OCI-LY3 (cell line): Measurements from ENCODE around the gene PLP2.

Source experiments
- H2AFZ ChIP-seq: fragments of 200-600, 300-600 bp; shearing (Covaris generic); 2 replicates; pipeline ENCODE4 v1.6.0; 2014; ENCODE audit warnings: antibody characterized with exemption, low read depth, low read length
- H3K27ac ChIP-seq: fragments of 200-600, 300-600 bp; sonication (generic); 2 replicates; pipeline ENCODE4 v1.5.1; 2014; ENCODE audit warnings: mild to moderate bottlenecking, low read length, moderate library complexity, mixed read lengths
- H3K27me3 ChIP-seq: fragments of 200-600, 300-600 bp; sonication (generic); 2 replicates; pipeline ENCODE4 v1.6.1; 2014; ENCODE audit warnings: low read depth, low read length, mixed read lengths
- H3K36me3 ChIP-seq: fragments of 200-600, 300-600 bp; sonication (generic); replicated peaks from 2 replicates; pipeline ENCODE3; 2014; ENCODE audit warnings: low read depth, low read length, mixed read lengths
- H3K4me1 ChIP-seq: fragments of 300-600, 200-600 bp; sonication (generic); 2 replicates; pipeline ENCODE4 v1.6.1; 2014; ENCODE audit warnings: low read length, mixed read lengths
- H3K4me2 ChIP-seq: fragments of 200-600, 300-600 bp; sonication (generic); 2 replicates; pipeline ENCODE4 v1.6.1; 2014; ENCODE audit warnings: low read length, mixed read lengths
- H3K4me3 ChIP-seq: fragments of 300-600, 200-600 bp; sonication (generic); 2 replicates; pipeline ENCODE4 v1.5.1; 2014; ENCODE audit warnings: antibody characterized with exemption, mild to moderate bottlenecking, low read length, moderate library complexity
- H3K79me2 ChIP-seq: fragments of 300-600, 200-600 bp; shearing (Covaris generic); 2 replicates; pipeline ENCODE4 v1.6.1; 2014; ENCODE audit warnings: mild to moderate bottlenecking, low read length, mixed read lengths
- H3K9ac ChIP-seq: fragments of 300-600, 200-600 bp; shearing (Covaris generic); 2 replicates; pipeline ENCODE4 v1.6.0; 2014; ENCODE audit warnings: mild to moderate bottlenecking, low read length, moderate library complexity
- H3K9me3 ChIP-seq: fragments of 200-600, 300-600 bp; shearing (Covaris generic); 2 replicates; pipeline ENCODE4 v1.6.1; 2014; ENCODE audit warnings: low read length, mixed read lengths; ENCODE audit not compliant: insufficient read depth
- H4K20me1 ChIP-seq: fragments of 200-600, 300-600 bp; sonication (generic); 2 replicates; pipeline ENCODE4 v1.6.1; 2016; ENCODE audit warnings: low read length, mixed read lengths; ENCODE audit not compliant: insufficient read depth
- EZH2phosphoT487 ChIP-seq: fragments of 200-600 bp; shearing (Covaris generic); IDR thresholded peaks from 2 replicates; pipeline ENCODE4 v1.6.1; 2018; ENCODE audit warnings: antibody characterized with exemption, mixed run types, low read depth
- TF ChIP-seq, protein P1 (sequence below): fragments of 200-600, 300-600 bp; sonication (generic); IDR thresholded peaks from 2 replicates; pipeline ENCODE4 v1.5.1; 2014; ENCODE audit warnings: antibody characterized with exemption, low read length, low read depth

The PLP2 gene

DNA sequence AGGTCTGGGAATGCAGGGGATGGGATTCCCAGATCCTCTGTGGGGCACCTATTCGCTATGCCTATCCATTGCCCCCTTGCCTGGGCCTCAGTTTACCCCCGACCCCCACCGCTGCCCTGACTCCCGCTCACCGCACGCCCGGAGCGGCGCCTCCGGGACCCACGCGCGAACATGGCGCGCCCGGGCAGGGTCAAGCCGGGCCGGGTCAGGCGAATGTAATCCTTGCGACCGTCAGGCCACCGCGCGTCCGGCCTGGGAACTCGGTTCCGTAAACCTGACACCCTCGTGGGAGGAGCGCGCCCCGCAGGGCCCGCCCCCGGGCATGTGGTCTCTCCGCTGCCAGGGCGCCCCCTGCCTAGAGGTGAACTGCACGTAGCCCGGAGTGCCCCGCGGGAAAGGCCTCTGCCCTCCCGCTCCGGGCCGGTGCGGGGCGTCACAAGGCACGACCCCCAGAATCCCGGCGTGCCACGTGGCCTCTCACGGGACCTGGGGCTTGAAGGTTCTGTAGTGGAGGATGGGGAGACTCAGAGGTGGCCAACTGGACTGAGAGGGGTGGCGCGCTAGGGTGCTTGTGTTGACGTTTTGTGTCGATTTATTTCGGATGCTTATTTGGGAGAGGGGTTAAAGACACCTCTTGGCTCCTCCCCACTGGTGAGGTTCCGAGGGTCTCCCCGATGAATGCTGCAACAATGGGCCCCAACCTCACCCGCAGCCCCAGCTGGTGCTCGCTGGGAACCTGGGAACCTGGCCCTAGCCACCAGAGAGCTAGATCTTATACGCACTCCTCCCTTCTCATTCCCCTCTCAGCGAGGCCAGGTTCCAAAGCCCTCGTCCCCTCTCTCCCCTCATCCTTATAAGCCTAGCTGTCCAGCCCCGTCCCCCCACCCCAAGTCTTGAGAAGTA is 14.7 kb downstream of the PLP2 start, which contains the start of gene PRICKLE3:
Gene PRICKLE3 (minus strand): TSS at position 249 of the 903 bp plus-strand sequence. CDS start 76 bp downstream, at position 173.
- H2AFZ ChIP-seq = peak within 1 kb of the TSS; percentile 16; the same call in 1 of the 2 replicates

DNA sequence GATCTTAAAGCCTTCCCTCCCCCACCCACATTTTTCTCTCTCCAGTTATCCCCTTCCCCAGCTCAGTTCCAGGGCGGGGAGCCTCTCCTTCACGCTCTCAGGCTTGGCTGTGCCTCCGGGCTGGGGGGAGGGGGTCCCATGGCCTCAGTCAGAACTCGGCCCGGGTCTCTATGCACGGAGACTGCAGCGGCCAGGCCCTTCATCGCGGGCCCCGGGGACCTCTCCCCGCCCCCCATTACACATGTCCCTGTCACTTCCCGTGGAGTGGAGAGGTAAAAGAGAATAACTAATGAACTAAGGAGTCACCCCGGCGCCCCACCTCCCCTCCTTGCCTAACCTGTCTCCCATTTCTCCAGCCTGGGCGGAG is 15.3 kb downstream of the PLP2 start:
- H3K9me3 ChIP-seq = no peaks in the 10 kb centered on the region
- H3K27ac ChIP-seq = no peak overlapping the region
- peaks cover 9% of the 10 kb centered on the region for H3K79me2 ChIP-seq
- no peak overlapping the region for H3K9ac ChIP-seq
- peaks cover 14% of the 10 kb centered on the region; the same call in 1 of the 2 replicates for H3K4me1 ChIP-seq
- no peaks in the 10 kb centered on the region for H3K27me3 ChIP-seq
- peak overlapping the region; percentile 99 for H3K4me2 ChIP-seq
- peaks cover 11% of the 10 kb centered on the region for H3K36me3 ChIP-seq
- no peak overlapping the region for H2AFZ ChIP-seq
- H3K4me3 ChIP-seq = peak overlapping the region; percentile 100; the same call in 1 of the 2 replicates
- H4K20me1 ChIP-seq = no peaks in the 10 kb centered on the region
- TF ChIP-seq EZH2phosphoT487 = no peak
- TF ChIP-seq, protein P1, sequence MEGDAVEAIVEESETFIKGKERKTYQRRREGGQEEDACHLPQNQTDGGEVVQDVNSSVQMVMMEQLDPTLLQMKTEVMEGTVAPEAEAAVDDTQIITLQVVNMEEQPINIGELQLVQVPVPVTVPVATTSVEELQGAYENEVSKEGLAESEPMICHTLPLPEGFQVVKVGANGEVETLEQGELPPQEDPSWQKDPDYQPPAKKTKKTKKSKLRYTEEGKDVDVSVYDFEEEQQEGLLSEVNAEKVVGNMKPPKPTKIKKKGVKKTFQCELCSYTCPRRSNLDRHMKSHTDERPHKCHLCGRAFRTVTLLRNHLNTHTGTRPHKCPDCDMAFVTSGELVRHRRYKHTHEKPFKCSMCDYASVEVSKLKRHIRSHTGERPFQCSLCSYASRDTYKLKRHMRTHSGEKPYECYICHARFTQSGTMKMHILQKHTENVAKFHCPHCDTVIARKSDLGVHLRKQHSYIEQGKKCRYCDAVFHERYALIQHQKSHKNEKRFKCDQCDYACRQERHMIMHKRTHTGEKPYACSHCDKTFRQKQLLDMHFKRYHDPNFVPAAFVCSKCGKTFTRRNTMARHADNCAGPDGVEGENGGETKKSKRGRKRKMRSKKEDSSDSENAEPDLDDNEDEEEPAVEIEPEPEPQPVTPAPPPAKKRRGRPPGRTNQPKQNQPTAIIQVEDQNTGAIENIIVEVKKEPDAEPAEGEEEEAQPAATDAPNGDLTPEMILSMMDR = no peak

More for the DNA sequence above, 14.7 kb downstream of the PLP2 start, which contains the start of gene PRICKLE3:
- peak within 1 kb of the TSS; percentile 42 for H3K27ac ChIP-seq
- peaks cover 14% of the 10 kb centered on the region; the same call in 1 of the 2 replicates for H3K4me1 ChIP-seq
- TF ChIP-seq, protein P1 = peak; percentile 59
- no peak for TF ChIP-seq EZH2phosphoT487
- H3K79me2 ChIP-seq = peaks cover 9% of the 10 kb centered on the region
- H3K27me3 ChIP-seq = no peaks in the 10 kb centered on the region
- peaks cover 11% of the 10 kb centered on the region for H3K36me3 ChIP-seq
- H3K4me2 ChIP-seq = peak within 1 kb of the TSS; percentile 99
- H3K9ac ChIP-seq = peak within 1 kb of the TSS; percentile 92
- H4K20me1 ChIP-seq = no peaks in the 10 kb centered on the region
- no peaks in the 10 kb centered on the region for H3K9me3 ChIP-seq
- H3K4me3 ChIP-seq = peak within 1 kb of the TSS; percentile 100

DNA sequence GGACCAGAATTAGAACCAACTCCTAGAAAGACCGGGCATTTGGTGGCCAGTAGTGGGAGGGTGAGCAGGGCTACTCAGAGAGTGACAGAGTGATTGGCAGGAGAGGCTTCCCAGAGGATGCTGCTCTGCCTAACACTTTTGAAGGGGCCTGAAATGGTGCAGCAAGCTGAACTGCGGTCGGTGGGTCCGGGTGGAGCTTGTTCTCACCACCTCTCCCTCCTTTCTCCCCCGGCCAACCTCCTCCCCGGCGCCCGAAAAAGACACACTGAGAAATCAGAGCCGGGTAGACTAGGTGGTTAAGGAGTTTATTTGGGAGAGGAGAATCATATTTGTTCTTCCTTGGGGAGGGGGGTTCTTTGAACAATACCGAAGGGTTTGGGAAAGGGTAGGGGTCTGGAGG is 15.8 kb downstream of the PLP2 start:
- peaks cover 16% of the 10 kb centered on the region; the same call in 1 of the 2 replicates for H3K4me1 ChIP-seq
- TF ChIP-seq, protein P1 = no peak
- TF ChIP-seq EZH2phosphoT487 = no peak
- peaks cover 8% of the 10 kb centered on the region for H3K36me3 ChIP-seq
- H3K9me3 ChIP-seq = no peaks in the 10 kb centered on the region
- no peak overlapping the region for H3K27ac ChIP-seq
- H3K4me2 ChIP-seq = no peak overlapping the region
- no peak overlapping the region for H3K9ac ChIP-seq
- no peaks in the 10 kb centered on the region for H4K20me1 ChIP-seq
- H3K79me2 ChIP-seq = peaks cover 9% of the 10 kb centered on the region
- no peak overlapping the region for H3K4me3 ChIP-seq
- H3K27me3 ChIP-seq = no peaks in the 10 kb centered on the region
- H2AFZ ChIP-seq = no peak overlapping the region

DNA sequence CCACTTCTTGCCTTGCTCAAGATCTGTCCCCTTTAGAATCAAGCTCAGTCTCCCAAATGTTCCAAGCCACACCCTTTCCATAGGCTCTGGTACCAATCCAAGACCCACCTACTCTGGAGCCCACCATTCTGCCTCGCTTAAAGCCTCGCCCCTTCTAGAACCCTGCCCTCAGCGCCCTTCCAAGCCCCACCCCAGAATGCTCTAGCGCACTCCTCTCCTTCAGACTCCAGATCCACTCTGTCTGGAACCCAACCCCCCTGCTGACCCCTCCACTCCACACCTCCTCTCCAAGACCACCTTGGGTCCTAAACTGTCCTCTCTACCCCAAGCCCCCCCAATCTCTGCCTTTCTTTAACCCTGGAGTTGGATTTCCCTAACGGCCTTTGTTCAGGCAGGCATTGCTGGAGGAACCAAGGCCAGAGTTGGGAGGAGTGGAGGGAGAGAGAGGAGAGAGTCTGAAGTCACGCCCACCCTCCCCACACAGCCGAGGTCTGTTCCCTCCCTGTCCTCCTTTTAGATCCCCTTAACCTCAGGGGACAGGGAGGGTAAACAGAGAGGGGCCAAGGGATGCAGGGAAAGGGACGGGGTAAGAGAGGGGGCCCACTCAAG is 16.9 kb downstream of the PLP2 start:
- Histone ChIP-seq H3K27me3 (no peaks in the 10 kb centered on the region), H3K79me2 (peaks cover 9% of the 10 kb centered on the region), H3K4me1 (peaks cover 18% of the 10 kb centered on the region; the same call in 1 of the 2 replicates), H3K36me3 (peaks cover 5% of the 10 kb centered on the region), H3K9me3 (no peaks in the 10 kb centered on the region), H3K4me3 (no peak overlapping the region), H3K27ac (no peak overlapping the region), H2AFZ (no peak overlapping the region), H4K20me1 (no peaks in the 10 kb centered on the region), H3K9ac (no peak overlapping the region), H3K4me2 (no peak overlapping the region)
- TF ChIP-seq, protein P1 = no peak
- TF ChIP-seq EZH2phosphoT487 = no peak
